ENCODE data around the gene TMEM178A. TPM values are rescaled to one million over a fixed set of nuclear protein-coding genes. Genes with fewer than 3 reads are reported as not detected.

Gene TMEM178A
- total and polyA plus RNA-seq, 2 donors (not counting 1 experiment from before 2014, with no cell fraction given), result 0.69 to 0.99 TPM

DNA sequence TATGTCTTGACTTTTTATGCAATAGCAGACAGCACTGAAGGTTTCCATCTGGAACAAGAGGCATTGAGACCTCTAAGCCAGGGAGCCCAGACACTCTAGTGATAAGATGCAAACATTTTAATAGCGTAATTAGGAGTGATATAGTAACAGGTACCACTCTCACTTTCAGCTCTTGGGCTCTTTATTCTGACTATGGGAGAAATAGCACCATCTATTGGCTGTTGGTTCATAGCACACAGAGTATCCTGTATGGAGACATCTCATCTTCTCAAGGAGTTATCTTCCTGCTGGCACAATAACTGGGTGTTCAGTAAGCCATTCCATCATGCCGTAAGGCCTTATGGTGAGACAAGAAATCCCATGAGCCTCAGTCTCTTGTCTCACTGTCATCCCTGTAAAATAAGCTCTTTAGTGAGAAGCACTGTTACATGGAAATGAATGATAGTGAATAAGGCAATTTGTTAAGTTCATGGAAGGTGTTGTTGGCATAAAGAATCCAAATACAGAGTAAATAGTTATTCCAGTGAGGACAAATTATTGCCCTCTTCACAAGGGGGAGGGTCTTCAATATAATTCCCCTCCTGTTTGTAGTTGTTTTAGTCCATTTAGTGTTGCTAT lies 65.1 kb downstream of the TMEM178A start:
- no peak overlapping the region for H2AFZ ChIP-seq (ENCODE audit: insufficient read depth, low read depth, low read length, poor library complexity, severe bottlenecking)
- Mint-ChIP-seq H3K9me3 (ENCODE audit: insufficient read depth) (no peaks in the 10 kb centered on the region), H3K27me3 (no peaks in the 10 kb centered on the region), H3K27ac (no peak overlapping the region), H3K4me1 (peaks cover 9% of the 10 kb centered on the region), H3K4me3 (no peak overlapping the region)
- H3K36me3 ChIP-seq (replicated peaks in 1 of 2; ENCODE audit: control extremely low read depth in 1 of 2, control insufficient read depth in 1 of 2, extremely low read depth in 1 of 2, insufficient read depth in 2 of 2, low read length in 1 of 2), result peaks cover 0 to 11% of the 10 kb centered on the region in 2 experiments
- peaks cover 0 to 14% of the 10 kb centered on the region in 2 donors for H3K4me1 ChIP-seq (ENCODE audit: control insufficient read depth in 2 of 2, insufficient read depth in 2 of 2, low read length in 2 of 2)
- intact Hi-C loops (cut with micrococcal nuclease), result loop anchor here (1.0 to 2.0 kb wide), 3 partner anchors 217 to 500 kb away; no protein-coding TSS in a partner anchor
- no peaks in the 10 kb centered on the region for H3K9me3 ChIP-seq (ENCODE audit: control extremely low read depth in 1 of 3, control insufficient read depth in 2 of 3, insufficient read depth in 1 of 3, low read length in 2 of 3)
- no peak for TF ChIP-seq EZH2 (IDR thresholded peaks at IDR 0.05; ENCODE audit: borderline replicate concordance, insufficient read depth, low read depth, low read length, poor library complexity, severe bottlenecking)
- TF ChIP-seq, protein P1, sequence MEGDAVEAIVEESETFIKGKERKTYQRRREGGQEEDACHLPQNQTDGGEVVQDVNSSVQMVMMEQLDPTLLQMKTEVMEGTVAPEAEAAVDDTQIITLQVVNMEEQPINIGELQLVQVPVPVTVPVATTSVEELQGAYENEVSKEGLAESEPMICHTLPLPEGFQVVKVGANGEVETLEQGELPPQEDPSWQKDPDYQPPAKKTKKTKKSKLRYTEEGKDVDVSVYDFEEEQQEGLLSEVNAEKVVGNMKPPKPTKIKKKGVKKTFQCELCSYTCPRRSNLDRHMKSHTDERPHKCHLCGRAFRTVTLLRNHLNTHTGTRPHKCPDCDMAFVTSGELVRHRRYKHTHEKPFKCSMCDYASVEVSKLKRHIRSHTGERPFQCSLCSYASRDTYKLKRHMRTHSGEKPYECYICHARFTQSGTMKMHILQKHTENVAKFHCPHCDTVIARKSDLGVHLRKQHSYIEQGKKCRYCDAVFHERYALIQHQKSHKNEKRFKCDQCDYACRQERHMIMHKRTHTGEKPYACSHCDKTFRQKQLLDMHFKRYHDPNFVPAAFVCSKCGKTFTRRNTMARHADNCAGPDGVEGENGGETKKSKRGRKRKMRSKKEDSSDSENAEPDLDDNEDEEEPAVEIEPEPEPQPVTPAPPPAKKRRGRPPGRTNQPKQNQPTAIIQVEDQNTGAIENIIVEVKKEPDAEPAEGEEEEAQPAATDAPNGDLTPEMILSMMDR (IDR thresholded peaks at IDR 0.05), result peak; percentile 75
- H3K27me3 ChIP-seq (replicated peaks in 1 of 4; ENCODE audit: control extremely low read depth in 1 of 4, control insufficient read depth in 3 of 4, insufficient read depth in 4 of 4, low read length in 3 of 4), result no peaks in the 10 kb centered on the region
- no peaks in the 10 kb centered on the region for H3K79me2 ChIP-seq (ENCODE audit: control insufficient read depth, insufficient read depth, low read length)
- no peak overlapping the region for H3K4me2 ChIP-seq (replicated peaks; ENCODE audit: low read depth, low read length, poor library complexity, severe bottlenecking)
- DNase-seq, result peak; percentile 48
- no peak overlapping the region for H3K4me3 ChIP-seq (ENCODE audit: control extremely low read depth in 1 of 5, extremely low read depth in 1 of 5, insufficient read depth in 1 of 5, low read depth in 2 of 5, low read length in 4 of 5)
- peak; percentile 65 for ATAC-seq (ENCODE audit: low read depth)
- no peaks in the 10 kb centered on the region for H4K20me1 ChIP-seq (ENCODE audit: control insufficient read depth, insufficient read depth, low read length, poor library complexity, severe bottlenecking)
- 100% methylated on average over 1 of the region's 2 CpGs for WGBS (ENCODE audit: insufficient coverage)
- no peak overlapping the region for H3K27ac ChIP-seq (ENCODE audit: low read length in 2 of 2)
- no peak overlapping the region for H3K9ac ChIP-seq (ENCODE audit: low read length)
- POLR2A ChIA-PET, result no interaction called here
- CTCF ChIA-PET, result interaction anchor here (0.8 to 8.7 kb wide), 35 partner anchors 9 to 783 kb away, joined by 3 to 162 read pairs (median 5); partner anchors contain the start of gene CDKL4

DNA sequence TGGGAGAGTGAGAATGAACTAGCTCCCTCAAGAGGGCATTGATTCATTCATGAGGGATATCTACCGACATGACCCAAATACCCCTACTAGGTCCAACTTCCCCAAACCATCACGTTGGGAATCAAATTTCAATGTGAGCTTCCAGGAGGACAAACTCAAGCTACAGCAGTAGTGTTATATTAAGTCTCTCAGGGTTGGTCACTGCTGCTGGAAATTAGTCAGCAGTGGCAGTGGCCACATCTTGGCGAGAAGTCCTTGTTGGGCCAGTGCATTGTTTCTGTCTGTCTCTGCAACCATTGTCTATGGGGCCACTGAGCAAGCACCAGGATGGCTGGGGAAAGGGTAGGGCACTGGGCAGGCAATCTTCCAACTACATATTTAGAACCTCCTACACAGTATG lies 65.8 kb downstream of the TMEM178A start:
- Mint-ChIP-seq H3K4me1 (peaks cover 9% of the 10 kb centered on the region), H3K27ac (no peak overlapping the region), H3K4me3 (no peak overlapping the region), H3K27me3 (no peaks in the 10 kb centered on the region), H3K9me3 (ENCODE audit: insufficient read depth) (no peaks in the 10 kb centered on the region)
- Histone ChIP-seq H3K4me2 (replicated peaks; ENCODE audit: low read depth, low read length, poor library complexity, severe bottlenecking) (no peak overlapping the region), H3K4me1 (ENCODE audit: control insufficient read depth in 2 of 2, insufficient read depth in 2 of 2, low read length in 2 of 2) (peaks cover 0 to 14% of the 10 kb centered on the region in 2 donors), H2AFZ (ENCODE audit: insufficient read depth, low read depth, low read length, poor library complexity, severe bottlenecking) (no peak overlapping the region), H3K9ac (ENCODE audit: low read length) (no peak overlapping the region), H3K27me3 (replicated peaks in 1 of 4; ENCODE audit: control extremely low read depth in 1 of 4, control insufficient read depth in 3 of 4, insufficient read depth in 4 of 4, low read length in 3 of 4) (no peaks in the 10 kb centered on the region), H4K20me1 (ENCODE audit: control insufficient read depth, insufficient read depth, low read length, poor library complexity, severe bottlenecking) (no peaks in the 10 kb centered on the region), H3K36me3 (replicated peaks in 1 of 2; ENCODE audit: control extremely low read depth in 1 of 2, control insufficient read depth in 1 of 2, extremely low read depth in 1 of 2, insufficient read depth in 2 of 2, low read length in 1 of 2) (peaks cover 0 to 14% of the 10 kb centered on the region in 2 experiments), H3K9me3 (ENCODE audit: control extremely low read depth in 1 of 3, control insufficient read depth in 2 of 3, insufficient read depth in 1 of 3, low read length in 2 of 3) (no peaks in the 10 kb centered on the region), H3K27ac (ENCODE audit: low read length in 2 of 2) (no peak overlapping the region), H3K79me2 (ENCODE audit: control insufficient read depth, insufficient read depth, low read length) (no peaks in the 10 kb centered on the region), H3K4me3 (ENCODE audit: control extremely low read depth in 1 of 5, extremely low read depth in 1 of 5, insufficient read depth in 1 of 5, low read depth in 2 of 5, low read length in 4 of 5) (no peak overlapping the region)
- WGBS (ENCODE audit: insufficient coverage), result 83% methylated on average over 1 of the region's 3 CpGs
- ATAC-seq (ENCODE audit: low read depth) (no peak), DNase-seq (no peak)
- ChIA-PET POLR2A (no interaction called here), CTCF (interaction anchor here (0.8 to 8.7 kb wide), 15 partner anchors 11 to 784 kb away, joined by 3 to 162 read pairs (median 5); no protein-coding TSS in a partner anchor)
- intact Hi-C loops (cut with micrococcal nuclease), result loop anchor here (2.0 kb wide), 1 partner anchor 501 kb away; no protein-coding TSS in a partner anchor
- TF ChIP-seq, protein P1 (IDR thresholded peaks at IDR 0.05), result no peak
- TF ChIP-seq EZH2 (IDR thresholded peaks at IDR 0.05; ENCODE audit: borderline replicate concordance, insufficient read depth, low read depth, low read length, poor library complexity, severe bottlenecking), result no peak

All from B cell (primary cell).